IMR-90 (cell line): ENCODE results near the gene MAGEB3. TPM values are rescaled to one million over a fixed set of nuclear protein-coding genes. Genes with fewer than 3 reads are reported as not detected.

ENCODE experiments used
- ATAC-seq: fragments of 200-7000 bp; cut with Tn5 transposase; 2 replicates; pipeline ENCODE4 v1.9.1; 2020; ENCODE audit warnings: low read depth, mild to moderate bottlenecking, moderate library complexity
- BruUV-seq: library from RNA; stranded (reverse); fragments of 400-500 nt; replicated peaks from 2 replicates; lab custom pipeline; 2021; lab: Mats Ljungman, UMichigan
- CTCF ChIA-PET: fragments of 300-600 bp; formaldehyde crosslinking; extraction: SDS; loops from one replicate; lab custom pipeline; 2021; ENCODE audit warnings: antibody characterized with exemption; lab: Yijun Ruan, JAX
- POLR2A ChIA-PET: fragments of 300-600 bp; sonication (Branson Sonifier 250); formaldehyde crosslinking; loops from one replicate; lab custom pipeline; 2022; ENCODE audit warnings: antibody characterized with exemption; ENCODE audit not compliant: unreplicated experiment; lab: Charles Lee
- DNase-seq: peaks from one replicate; pipeline ENCODE4 v3.0.0; 2013
- H2AFZ ChIP-seq: replicated peaks from 2 replicates; pipeline ENCODE3; 2013; ENCODE audit warnings: low read length, mild to moderate bottlenecking; ENCODE audit not compliant: poor library complexity
- H2AK5ac ChIP-seq: 2 replicates; pipeline ENCODE4 v1.6.1; 2013; ENCODE audit warnings: low read depth, low read length, inconsistent platforms
- H2AK9ac ChIP-seq: replicated peaks from 2 replicates; pipeline ENCODE3; 2013; ENCODE audit warnings: mild to moderate bottlenecking, low read depth, low read length, moderate library complexity; ENCODE audit not compliant: poor library complexity
- H2BK120ac ChIP-seq: 2 replicates; pipeline ENCODE4 v1.6.1; 2013; ENCODE audit warnings: low read depth, low read length, inconsistent platforms
- H2BK15ac ChIP-seq: 3 replicates; pipeline ENCODE4 v1.6.1; 2013; ENCODE audit warnings: low read depth, low read length, inconsistent platforms
- H2BK20ac ChIP-seq: 2 replicates; pipeline ENCODE4 v1.6.1; 2013; ENCODE audit warnings: low read depth, mild to moderate bottlenecking, inconsistent platforms, low read length, moderate library complexity
- H2BK5ac ChIP-seq: 2 replicates; pipeline ENCODE4 v1.6.1; 2013; ENCODE audit warnings: mild to moderate bottlenecking, low read depth, low read length, inconsistent platforms; ENCODE audit not compliant: poor library complexity, severe bottlenecking
- H3K14ac ChIP-seq: replicated peaks from 2 replicates; pipeline ENCODE4 v1.6.1; 2013; ENCODE audit warnings: low read depth, low read length, inconsistent platforms
- H3K18ac ChIP-seq: 2 replicates; pipeline ENCODE4 v1.6.1; 2013; ENCODE audit warnings: low read depth, low read length, control low read depth
- H3K23ac ChIP-seq: 2 replicates; pipeline ENCODE4 v1.6.1; 2013; ENCODE audit warnings: low read depth, low read length, inconsistent platforms
- H3K27ac ChIP-seq: 2 replicates; pipeline ENCODE4 v1.5.1; 2013; ENCODE audit warnings: mild to moderate bottlenecking, control low read depth, low read length; ENCODE audit not compliant: insufficient read depth
- H3K27me3 ChIP-seq: 2 replicates; pipeline ENCODE4 v1.6.1; 2013; ENCODE audit warnings: low read length; ENCODE audit not compliant: control insufficient read depth, insufficient read depth
- H3K36me3 ChIP-seq: 2 replicates; pipeline ENCODE4 v1.6.1; 2013; ENCODE audit warnings: low read length, mixed read lengths; ENCODE audit not compliant: control insufficient read depth, insufficient read depth
- H3K4ac ChIP-seq: 2 replicates; pipeline ENCODE4 v1.6.1; 2013; ENCODE audit warnings: low read depth, low read length, inconsistent platforms
- H3K4me1 ChIP-seq: 2 replicates; pipeline ENCODE4 v1.6.1; 2013; ENCODE audit warnings: low read length, mixed read lengths; ENCODE audit not compliant: control insufficient read depth, insufficient read depth
- H3K4me2 ChIP-seq: 2 replicates; pipeline ENCODE4 v1.6.1; 2013; ENCODE audit warnings: low read depth, mild to moderate bottlenecking, control low read depth, low read length, moderate library complexity
- H3K4me3 ChIP-seq: 2 replicates; pipeline ENCODE4 v1.5.1; 2013; ENCODE audit warnings: low read depth, mild to moderate bottlenecking, control low read depth, low read length, moderate library complexity; ENCODE audit not compliant: insufficient read depth
- H3K56ac ChIP-seq: 2 replicates; pipeline ENCODE4 v1.6.1; 2013; ENCODE audit warnings: low read length, inconsistent platforms; ENCODE audit not compliant: insufficient read depth; ENCODE audit errors: extremely low read depth
- H3K79me1 ChIP-seq, 2 experiments: 2 replicates each; pipeline ENCODE4 v1.6.1; 2013; ENCODE audit warnings: low read length in 2 of 2, inconsistent platforms in 1 of 2, low read depth in 1 of 2
- H3K9ac ChIP-seq: 2 replicates; pipeline ENCODE4 v1.6.1; 2013; ENCODE audit warnings: low read depth, low read length, control low read depth
- H3K9me1 ChIP-seq: 2 replicates; pipeline ENCODE4 v1.6.1; 2013; ENCODE audit warnings: low read length, inconsistent platforms; ENCODE audit not compliant: insufficient read depth
- H3K9me3 ChIP-seq: 2 replicates; pipeline ENCODE4 v1.6.1; 2013; ENCODE audit warnings: low read length; ENCODE audit not compliant: control insufficient read depth, insufficient read depth
- H4K20me1 ChIP-seq: 2 replicates; pipeline ENCODE4 v1.6.1; 2013; ENCODE audit warnings: low read length, inconsistent platforms; ENCODE audit not compliant: insufficient read depth
- H4K5ac ChIP-seq: 2 replicates; pipeline ENCODE4 v1.6.1; 2013; ENCODE audit warnings: mild to moderate bottlenecking, low read depth, low read length, control low read depth
- H4K8ac ChIP-seq, 2 experiments: 2 replicates each; pipeline ENCODE4 v1.6.1; 2013; ENCODE audit warnings: low read depth in 2 of 2, low read length in 2 of 2, control low read depth in 1 of 2, inconsistent platforms in 1 of 2
- H4K91ac ChIP-seq: 2 replicates; pipeline ENCODE4 v1.6.1; 2013; ENCODE audit warnings: low read depth, low read length, inconsistent platforms; ENCODE audit not compliant: insufficient read depth
- BHLHE40 ChIP-seq: fragments of 150-350 bp; IDR thresholded peaks from 2 replicates; pipeline ENCODE4 v1.6.1; 2016; ENCODE audit warnings: mild to moderate bottlenecking, low read depth, low read length
- CEBPB ChIP-seq: IDR thresholded peaks from 2 replicates; pipeline ENCODE4 v1.6.1; 2012; ENCODE audit warnings: low read depth, low read length, improper control_type of control experiment
- CHD1 ChIP-seq: IDR thresholded peaks from 2 replicates; pipeline ENCODE4 v1.6.1; 2012; ENCODE audit warnings: low read depth, low read length, improper control_type of control experiment
- CTCF ChIP-seq: conservative IDR thresholded peaks from 2 replicates; pipeline ENCODE4 v1.5.1; 2012; ENCODE audit warnings: mild to moderate bottlenecking, low read depth, low read length, improper control_type of control experiment
- ELK1 ChIP-seq: fragments of 150-350 bp; IDR thresholded peaks from 2 replicates; pipeline ENCODE4 v1.6.1; 2016; ENCODE audit warnings: low read depth, mild to moderate bottlenecking, low read length, moderate library complexity, borderline replicate concordance
- FOS ChIP-seq: fragments of 150-350 bp; IDR thresholded peaks from 2 replicates; pipeline ENCODE4 v1.6.1; 2016; ENCODE audit warnings: low read depth, low read length
- MAFK ChIP-seq: IDR thresholded peaks from 2 replicates; pipeline ENCODE4 v1.6.1; 2012; ENCODE audit warnings: low read depth, low read length, improper control_type of control experiment
- MAZ ChIP-seq: IDR thresholded peaks from 2 replicates; pipeline ENCODE4 v1.6.1; 2012; ENCODE audit warnings: low read depth, mild to moderate bottlenecking, low read length, improper control_type of control experiment, moderate library complexity, borderline replicate concordance
- MXI1 ChIP-seq: IDR thresholded peaks from 2 replicates; pipeline ENCODE4 v1.6.1; 2012; ENCODE audit warnings: low read depth, mild to moderate bottlenecking, low read length, moderate library complexity, borderline replicate concordance
- NFE2L2 ChIP-seq: fragments of 150-350 bp; IDR thresholded peaks from 2 replicates; pipeline ENCODE4 v1.6.1; 2016; ENCODE audit warnings: low read depth, mild to moderate bottlenecking, low read length
- POLR2A ChIP-seq: IDR thresholded peaks from 2 replicates; pipeline ENCODE4 v1.6.1; 2012; ENCODE audit warnings: mild to moderate bottlenecking, low read depth, low read length
- RAD21 ChIP-seq: IDR thresholded peaks from 2 replicates; pipeline ENCODE4 v1.6.1; 2012; ENCODE audit warnings: low read length, improper control_type of control experiment
- RCOR1 ChIP-seq: IDR thresholded peaks from 2 replicates; pipeline ENCODE4 v1.6.1; 2012; ENCODE audit warnings: mild to moderate bottlenecking, low read length, improper control_type of control experiment; ENCODE audit not compliant: insufficient replicate concordance
- RFX5 ChIP-seq: IDR thresholded peaks from 2 replicates; pipeline ENCODE4 v1.8.0; 2012; ENCODE audit warnings: low read depth, mild to moderate bottlenecking, low read length, moderate library complexity
- SMC3 ChIP-seq: fragments of 150-350 bp; IDR thresholded peaks from 2 replicates; pipeline ENCODE4 v1.6.1; 2016; ENCODE audit warnings: low read depth, mild to moderate bottlenecking, antibody characterized with exemption, low read length, moderate library complexity
- USF2 ChIP-seq: fragments of 150-350 bp; IDR thresholded peaks from 2 replicates; pipeline ENCODE4 v1.6.1; 2017; ENCODE audit warnings: mild to moderate bottlenecking, antibody characterized with exemption, low read length, low read depth
- WGBS, 2 experiments: methylation state at CpG; one replicate each; pipeline versions ENCODE4 v1.1.5 to v1.1.7; 2013; ENCODE audit warnings: missing lambda C conversion rate in 2 of 2; ENCODE audit not compliant: insufficient read length in 1 of 2; ENCODE audit errors: extremely low coverage in 2 of 2; 5-methylcytosine and 5-hydroxymethylcytosine counted together
- dilution Hi-C: fragments of 300-500 bp; cut with HindIII; formaldehyde crosslinking; loops from one replicate; pipeline ENCODE4 v1.14.3; 2018; ENCODE audit warnings: low sequenced_read_pairs; ENCODE audit not compliant: unreplicated experiment
- in situ Hi-C: fragments of 300-500 bp; cut with MboI; formaldehyde crosslinking; loops from 3 replicates; pipeline ENCODE4 v1.14.3; 2019; ENCODE audit warnings: low sequenced_read_pairs, inconsistent platforms, mixed read lengths
- intact Hi-C: fragments of 100-400 bp; cut with micrococcal nuclease; formaldehyde crosslinking; loops from 2 replicates; pipeline ENCODE4 v1.10.0; 2022
- polyA plus RNA-seq, 3 experiments: library from polyadenylated mRNA; depleted of rRNA; stranded (reverse); fragments of >200 nt; gene quantifications; 2 replicates each; pipeline ENCODE4 v1.2.3, GENCODE V29; 2012; ENCODE audit warnings: low replicate concordance in 1 of 3
- total RNA-seq: library from RNA; depleted of rRNA; stranded (reverse); fragments of >200 nt; gene quantifications from 2 replicates; pipeline ENCODE4 v1.2.3, GENCODE V29; 2012

MAGEB3 gene
- total and polyA plus RNA-seq, 2 of the 4 experiments (the other 2 are of a cell fraction), result not detected

- no peak overlapping the region for H2BK5ac ChIP-seq
- no peaks in the 10 kb centered on the region for H4K20me1 ChIP-seq
- CTCF ChIA-PET, result no interaction called here
- in situ Hi-C loops, result no loop called here
- ATAC-seq (no peak), DNase-seq (no peak)
- H3K14ac ChIP-seq, result no peak overlapping the region
- dilution Hi-C loops, result no loop called here
- TF ChIP-seq MAFK (no peak), USF2 (no peak), MAZ (no peak), RFX5 (no peak), RCOR1 (no peak), CEBPB (no peak), RAD21 (no peak), FOS (no peak), POLR2A (no peak), NFE2L2 (no peak), ELK1 (no peak), SMC3 (no peak), MXI1 (no peak), BHLHE40 (no peak), CTCF (no peak), CHD1 (no peak)
- POLR2A ChIA-PET, result no interaction called here
- no peak overlapping the region for H3K4ac ChIP-seq
- no peaks in the 10 kb centered on the region for H3K9me1 ChIP-seq
- H3K9me3 ChIP-seq, result no peaks in the 10 kb centered on the region
- no peak overlapping the region for H2BK15ac ChIP-seq
- intact Hi-C loops, result no loop called here
- H3K79me1 ChIP-seq, result no peaks in the 10 kb centered on the region
- no peaks in the 10 kb centered on the region for H3K4me1 ChIP-seq
- H2BK120ac ChIP-seq, result no peak overlapping the region
- no peak overlapping the region for H3K23ac ChIP-seq
- H2AFZ ChIP-seq, result no peak overlapping the region
- H3K27ac ChIP-seq, result no peak overlapping the region
- H4K5ac ChIP-seq, result no peak overlapping the region
- no peaks in the 10 kb centered on the region for H3K36me3 ChIP-seq
- H4K91ac ChIP-seq, result no peak overlapping the region
- no peak overlapping the region for H3K18ac ChIP-seq
- H3K9ac ChIP-seq, result no peak overlapping the region
- no CpG with 5 or more reads among the region's 5 CpGs for WGBS, 2 experiments
- no peak overlapping the region for H3K56ac ChIP-seq
- no peak overlapping the region for H2AK5ac ChIP-seq
- no peak overlapping the region for H2BK20ac ChIP-seq
- H3K4me3 ChIP-seq, result no peak overlapping the region
- H2AK9ac ChIP-seq, result no peak overlapping the region
- H4K8ac ChIP-seq, result no peak overlapping the region
- BruUV-seq, result no TSS peak
- no peaks in the 10 kb centered on the region for H3K27me3 ChIP-seq
- H3K4me2 ChIP-seq, result no peak overlapping the region
These were observed 9.8 kb upstream of the MAGEB3 start for GRCh38 chrX:30220661-30221060.
